Heart right ventricle (tissue), 16 donors: ENCODE data around the gene DDHD1. TPM values are rescaled to one million over a fixed set of nuclear protein-coding genes. Genes with fewer than 3 reads are reported as not detected.
"Not testable (repeated sequence)": the region's sequence is repeated elsewhere in the genome, so short reads cannot be mapped to it uniquely, and the experiment has no call there.

Experiments used
- ATAC-seq, 8 donors: fragments of 200-7000 bp; cut with Tn5 transposase; one replicate each; pipeline ENCODE4 v1.9.1; 2020; ENCODE audit warnings: mild to moderate bottlenecking in 8 of 8, moderate library complexity in 8 of 8, moderate number of reproducible peaks in 1 of 8
- DNase-seq, 2 donors: peaks; one replicate each; pipeline ENCODE4 v3.0.0-alpha.2; 2020
- H3K27ac ChIP-seq, 10 donors: fragments of 200-600 bp; sonication (generic) in 2 of 10; one replicate each; pipeline versions ENCODE4 v1.5.0 to v1.8.0; 2020 to 2022; ENCODE audit warnings: mild to moderate bottlenecking in 3 of 10
- H3K27me3 ChIP-seq, 7 donors: fragments of 200-600 bp; one replicate each; pipeline ENCODE4 v1.8.0; 2021 to 2022; ENCODE audit warnings: mild to moderate bottlenecking in 2 of 7
- H3K36me3 ChIP-seq, 9 donors: fragments of 200-600 bp; sonication (generic) in 1 of 9; one replicate each; pipeline versions ENCODE4 v1.5.0 to v1.8.0; 2020 to 2022; ENCODE audit warnings: mild to moderate bottlenecking in 2 of 9
- H3K4me1 ChIP-seq, 9 donors: fragments of 200-600 bp; sonication (generic) in 1 of 9; one replicate each; pipeline versions ENCODE4 v1.5.0 to v1.8.0; 2020 to 2022; ENCODE audit warnings: mild to moderate bottlenecking in 4 of 9
- H3K4me3 ChIP-seq, 10 donors: fragments of 200-600 bp; sonication (generic) in 2 of 10; one replicate each; pipeline versions ENCODE4 v1.5.0 to v1.8.0; 2020 to 2022; ENCODE audit warnings: mild to moderate bottlenecking in 7 of 10, moderate library complexity in 2 of 10
- H3K9me3 ChIP-seq, 11 donors: fragments of 200-600 bp in 10 of 11; sonication (generic) in 2 of 11; one replicate each; pipeline versions ENCODE4 v1.5.0 to v1.8.0; 2013 to 2022; ENCODE audit warnings: mild to moderate bottlenecking in 2 of 11, control low read depth in 1 of 11, moderate library complexity in 1 of 11
- CTCF ChIP-seq, 9 donors: fragments of 200-600 bp; sonication (generic) in 2 of 9; IDR thresholded peaks; one replicate each; pipeline versions ENCODE4 v1.5.0 to v1.8.0; 2021 to 2022; ENCODE audit warnings: antibody characterized with exemption in 9 of 9, mild to moderate bottlenecking in 5 of 9, moderate library complexity in 1 of 9
- WGBS, 2 donors: extraction: QIAGEN DNeasy Blood & Tissue Kit; methylation state at CpG; one replicate each; pipeline ENCODE4 v1.1.7; 2013; ENCODE audit warnings: inconsistent platforms in 1 of 2; 5-methylcytosine and 5-hydroxymethylcytosine counted together
- intact Hi-C, 10 donors: fragments of 100-400 bp; cut with DNase I; formaldehyde crosslinking; loops; one replicate each; pipeline versions ENCODE4 v1.11.1 to v1.14.2; 2022
- polyA plus RNA-seq, 2 donors: library from polyadenylated mRNA; stranded (reverse); fragments of 200-250 nt; gene quantifications; one replicate each; pipeline ENCODE4 v1.2.3, GENCODE V29; 2013
- total RNA-seq, 10 donors: library from RNA; stranded (reverse); fragmentation: NEBNext Ultra II Directional in 3 of 10; extraction: Animal tissue kit (Norgen Biotek cat#: 25700) in 3 of 10; gene quantifications; one replicate each; pipeline versions ENCODE4 v1.2.1 to v1.2.4, GENCODE V29; 2021 to 2023
- donor health status: Arrhythmogenic right ventricular cardiomyopathy.
- donor health status: ischemic (EF 13 %, LVEDD 7.1; RV severe dilation, severe dysfunction).
- donor health status: healthy with polysubstance abuse.
- donor health status: DM: no; HTN: yes; CAD: no.
- donor health status: DM: no; HTN: no; CAD: no.
- donor health status: ischemic (EF 25% LVEDD 6.9; RV normal size, moderate dysfunction).
- donor health status: ischemic (EF 25% LVEDD 5.7; RV mildly dilated, moderate dysfunction).
- donor health status: healthy.
- donor health status: DM: yes; HTN: yes; CAD: no.
- donor health status: Ischemic cardiomyopathy.
- donor health status: ischemic (EF 35%, LVEDD 5.7; RV mildly dilated, moderate dysfunction).
- donor health status: nonischemic (EF 11% LVEDD 7.7; RV severe dilation, severe dysfunction).
- donor health status: DM: yes; HTN: yes; CAD: no.
- donor health status: PGD.
- donor health status: ischemic (EF 29% LVEDD 5.4; RV normal size, mild dysfunction).
- donor health status: nonischemic (EF 23%, LVEDD 6.1; RV moderate dilation, normal function).

Gene DDHD1
- total and polyA plus RNA-seq, 12 donors = 2.1 to 9.6 (median 7.4) TPM

- DNase-seq = no peak
- H3K4me3 ChIP-seq = no peak overlapping the region
- ATAC-seq = no peak
- WGBS, 2 donors = 85 to 88% methylated on average over 4 of the region's 4 CpGs
- no peak for TF ChIP-seq CTCF (IDR thresholded peaks at IDR 0.05)
- no peak overlapping the region for H3K27ac ChIP-seq
- intact Hi-C loops = loop anchor here in 1 of 10 donors (2.0 kb wide), 1 partner anchor 71 kb away; no protein-coding TSS in a partner anchor
- peaks cover 0 to 5% (median 0%) of the 10 kb centered on the region in 9 donors for H3K36me3 ChIP-seq
- no peaks in the 10 kb centered on the region for H3K4me1 ChIP-seq
- H3K9me3 ChIP-seq = peaks cover 0 to 63% (median 39%) of the 10 kb centered on the region in 11 donors
- H3K27me3 ChIP-seq = no peaks in the 10 kb centered on the region
Measured at GRCh38 chr14:53137568-53138203, 15.4 kb downstream of the DDHD1 start.

- ATAC-seq, H3K36me3 ChIP-seq, H3K9me3 ChIP-seq, H3K27me3 ChIP-seq, intact Hi-C loops, H3K27ac ChIP-seq, H3K4me3 ChIP-seq: not testable (repeated sequence)
- DNase-seq = peak in 1 of 2 donors; percentile 16
- peaks cover 0 to 16% (median 8%) of the 10 kb centered on the region in 9 donors for H3K4me1 ChIP-seq
- 74 to 79% methylated on average over 10 of the region's 10 CpGs for WGBS, 2 donors
Measured at GRCh38 chr14:53130491-53130890, 22.6 kb downstream of the DDHD1 start.

- TF ChIP-seq CTCF (IDR thresholded peaks at IDR 0.05) = no peak
- H3K9me3 ChIP-seq = no peaks in the 10 kb centered on the region
- peaks cover 0 to 16% (median 8%) of the 10 kb centered on the region in 9 donors for H3K4me1 ChIP-seq
- intact Hi-C loops = no loop called here
- no peak overlapping the region for H3K4me3 ChIP-seq
- ATAC-seq (no peak), DNase-seq (no peak)
- WGBS, 2 donors = 88 to 90% methylated on average over 2 of the region's 2 CpGs
- no peaks in the 10 kb centered on the region for H3K36me3 ChIP-seq
- H3K27ac ChIP-seq = no peak overlapping the region
- H3K27me3 ChIP-seq = no peaks in the 10 kb centered on the region
Measured at GRCh38 chr14:53128303-53129028, 24.7 kb downstream of the DDHD1 start.

- ATAC-seq = no peak
- intact Hi-C loops = no loop called here
Measured at GRCh38 chr14:53127832-53128231, 25.3 kb downstream of the DDHD1 start.

More at GRCh38 chr14:53127832-53128231, 25.3 kb downstream of the DDHD1 start:
- WGBS, 2 donors = 92 to 94% methylated on average over 7 of the region's 7 CpGs
- H3K9me3 ChIP-seq = no peaks in the 10 kb centered on the region
- H3K27me3 ChIP-seq = no peaks in the 10 kb centered on the region
- H3K4me1 ChIP-seq = peaks cover 0 to 16% (median 8%) of the 10 kb centered on the region in 9 donors
- DNase-seq = no peak
- H3K4me3 ChIP-seq = no peak overlapping the region
- H3K27ac ChIP-seq = peak overlapping the region in 1 of 10 donors; percentile 81
- TF ChIP-seq CTCF (IDR thresholded peaks at IDR 0.05) = no peak
- no peaks in the 10 kb centered on the region for H3K36me3 ChIP-seq
